Measurements from ENCODE around the gene NOS3. TPM values are rescaled to one million over a fixed set of nuclear protein-coding genes. Genes with fewer than 3 reads are reported as not detected.
A peak's percentile ranks its signal among the peaks of the same experiment; 100 is the strongest.

Gene NOS3
- total and polyA plus RNA-seq, 9 of the 15 experiments (the other 6 are each of a cell fraction or from before 2014, with no cell fraction given), result 1.1 to 121 (median 23.6) TPM

DNA sequence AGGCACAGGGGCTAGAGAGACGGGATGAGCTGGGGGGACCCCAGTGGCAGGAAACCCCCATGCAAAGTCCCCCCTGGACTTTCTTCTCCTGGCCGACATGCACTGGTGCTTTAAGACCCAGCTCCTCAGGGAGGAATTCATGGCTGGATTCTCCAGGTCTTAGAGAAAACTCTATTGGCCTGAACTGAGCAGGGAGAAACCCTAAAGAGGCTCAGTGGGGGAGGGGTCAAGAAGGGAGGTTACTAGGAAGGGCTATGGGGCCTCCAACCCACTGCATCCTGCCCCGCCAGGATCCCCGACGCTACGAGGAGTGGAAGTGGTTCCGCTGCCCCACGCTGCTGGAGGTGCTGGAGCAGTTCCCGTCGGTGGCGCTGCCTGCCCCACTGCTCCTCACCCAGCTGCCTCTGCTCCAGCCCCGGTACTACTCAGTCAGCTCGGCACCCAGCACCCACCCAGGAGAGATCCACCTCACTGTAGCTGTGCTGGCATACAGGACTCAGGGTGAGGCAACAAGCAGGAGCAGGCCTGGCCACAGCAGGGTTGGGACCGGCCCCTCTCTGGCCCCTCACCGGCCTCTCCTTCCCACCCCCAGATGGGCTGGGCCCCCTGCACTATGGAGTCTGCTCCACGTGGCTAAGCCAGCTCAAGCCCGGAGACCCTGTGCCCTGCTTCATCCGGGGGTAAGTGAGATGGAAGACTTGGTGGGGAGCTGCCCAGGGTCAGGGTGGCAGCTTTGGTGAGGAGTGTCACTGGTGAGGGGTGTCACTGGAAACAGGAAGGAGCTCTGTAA is 19.7 kb downstream of the NOS3 start (continued):
- TF ChIP-seq EP400 (IDR thresholded peaks at IDR 0.05) (peak; percentile 84), ADNP (tag; IDR thresholded peaks at IDR 0.05) (no peak), PML (IDR thresholded peaks at IDR 0.05; ENCODE audit: low read length) (peak; percentile 17; the same call in 1 of the 2 replicates), BRF1 (IDR thresholded peaks at IDR 0.05; ENCODE audit: borderline replicate concordance, extremely low read depth, insufficient read length) (no peak), U2AF1 (optimal IDR thresholded peaks at IDR 0.05; ENCODE audit: low read depth, low read length) (no peak), ELF1 (tag; IDR thresholded peaks at IDR 0.05) (no peak), ZNF324 (CRISPR knock-in tag; IDR thresholded peaks at IDR 0.05) (no peak), XRCC4 (IDR thresholded peaks at IDR 0.05; ENCODE audit: extremely low read depth, insufficient read depth, insufficient read length) (no peak), NEUROD1 (IDR thresholded peaks at IDR 0.05; ENCODE audit: borderline replicate concordance, low read depth, low read length, partially characterized antibody) (peak; percentile 97), GTF2F1 (IDR thresholded peaks at IDR 0.05; ENCODE audit: low read depth, low read length) (no peak; the same call in 1 of the 2 replicates), NCOA6 (IDR thresholded peaks at IDR 0.05) (no peak), FOS (IDR thresholded peaks at IDR 0.05; ENCODE audit: extremely low read depth, insufficient read length) (no peak), ZNF75A (CRISPR knock-in tag; IDR thresholded peaks at IDR 0.05) (no peak), HDAC3 (IDR thresholded peaks at IDR 0.05; ENCODE audit: borderline replicate concordance, partially characterized antibody) (no peak), KDM1A (IDR thresholded peaks at IDR 0.05) (no peak)
- TF ChIP-seq, protein P1, sequence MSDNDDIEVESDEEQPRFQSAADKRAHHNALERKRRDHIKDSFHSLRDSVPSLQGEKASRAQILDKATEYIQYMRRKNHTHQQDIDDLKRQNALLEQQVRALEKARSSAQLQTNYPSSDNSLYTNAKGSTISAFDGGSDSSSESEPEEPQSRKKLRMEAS (CRISPR knock-in tag; IDR thresholded peaks at IDR 0.05), result peak; percentile 82
- TF ChIP-seq, protein P2, sequence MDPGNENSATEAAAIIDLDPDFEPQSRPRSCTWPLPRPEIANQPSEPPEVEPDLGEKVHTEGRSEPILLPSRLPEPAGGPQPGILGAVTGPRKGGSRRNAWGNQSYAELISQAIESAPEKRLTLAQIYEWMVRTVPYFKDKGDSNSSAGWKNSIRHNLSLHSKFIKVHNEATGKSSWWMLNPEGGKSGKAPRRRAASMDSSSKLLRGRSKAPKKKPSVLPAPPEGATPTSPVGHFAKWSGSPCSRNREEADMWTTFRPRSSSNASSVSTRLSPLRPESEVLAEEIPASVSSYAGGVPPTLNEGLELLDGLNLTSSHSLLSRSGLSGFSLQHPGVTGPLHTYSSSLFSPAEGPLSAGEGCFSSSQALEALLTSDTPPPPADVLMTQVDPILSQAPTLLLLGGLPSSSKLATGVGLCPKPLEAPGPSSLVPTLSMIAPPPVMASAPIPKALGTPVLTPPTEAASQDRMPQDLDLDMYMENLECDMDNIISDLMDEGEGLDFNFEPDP (CRISPR knock-in tag; IDR thresholded peaks at IDR 0.05), result 0 out of 2 replicates have a peak, but pooled peaks have one; percentile 15
- TF ChIP-seq, protein P3, sequence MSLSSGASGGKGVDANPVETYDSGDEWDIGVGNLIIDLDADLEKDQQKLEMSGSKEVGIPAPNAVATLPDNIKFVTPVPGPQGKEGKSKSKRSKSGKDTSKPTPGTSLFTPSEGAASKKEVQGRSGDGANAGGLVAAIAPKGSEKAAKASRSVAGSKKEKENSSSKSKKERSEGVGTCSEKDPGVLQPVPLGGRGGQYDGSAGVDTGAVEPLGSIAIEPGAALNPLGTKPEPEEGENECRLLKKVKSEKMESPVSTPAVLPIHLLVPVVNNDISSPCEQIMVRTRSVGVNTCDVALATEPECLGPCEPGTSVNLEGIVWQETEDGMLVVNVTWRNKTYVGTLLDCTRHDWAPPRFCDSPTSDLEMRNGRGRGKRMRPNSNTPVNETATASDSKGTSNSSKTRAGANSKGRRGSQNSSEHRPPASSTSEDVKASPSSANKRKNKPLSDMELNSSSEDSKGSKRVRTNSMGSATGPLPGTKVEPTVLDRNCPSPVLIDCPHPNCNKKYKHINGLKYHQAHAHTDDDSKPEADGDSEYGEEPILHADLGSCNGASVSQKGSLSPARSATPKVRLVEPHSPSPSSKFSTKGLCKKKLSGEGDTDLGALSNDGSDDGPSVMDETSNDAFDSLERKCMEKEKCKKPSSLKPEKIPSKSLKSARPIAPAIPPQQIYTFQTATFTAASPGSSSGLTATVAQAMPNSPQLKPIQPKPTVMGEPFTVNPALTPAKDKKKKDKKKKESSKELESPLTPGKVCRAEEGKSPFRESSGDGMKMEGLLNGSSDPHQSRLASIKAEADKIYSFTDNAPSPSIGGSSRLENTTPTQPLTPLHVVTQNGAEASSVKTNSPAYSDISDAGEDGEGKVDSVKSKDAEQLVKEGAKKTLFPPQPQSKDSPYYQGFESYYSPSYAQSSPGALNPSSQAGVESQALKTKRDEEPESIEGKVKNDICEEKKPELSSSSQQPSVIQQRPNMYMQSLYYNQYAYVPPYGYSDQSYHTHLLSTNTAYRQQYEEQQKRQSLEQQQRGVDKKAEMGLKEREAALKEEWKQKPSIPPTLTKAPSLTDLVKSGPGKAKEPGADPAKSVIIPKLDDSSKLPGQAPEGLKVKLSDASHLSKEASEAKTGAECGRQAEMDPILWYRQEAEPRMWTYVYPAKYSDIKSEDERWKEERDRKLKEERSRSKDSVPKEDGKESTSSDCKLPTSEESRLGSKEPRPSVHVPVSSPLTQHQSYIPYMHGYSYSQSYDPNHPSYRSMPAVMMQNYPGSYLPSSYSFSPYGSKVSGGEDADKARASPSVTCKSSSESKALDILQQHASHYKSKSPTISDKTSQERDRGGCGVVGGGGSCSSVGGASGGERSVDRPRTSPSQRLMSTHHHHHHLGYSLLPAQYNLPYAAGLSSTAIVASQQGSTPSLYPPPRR (CRISPR knock-in tag; IDR thresholded peaks at IDR 0.05; ENCODE audit: borderline replicate concordance), result no peak
- TF ChIP-seq, protein P4, sequence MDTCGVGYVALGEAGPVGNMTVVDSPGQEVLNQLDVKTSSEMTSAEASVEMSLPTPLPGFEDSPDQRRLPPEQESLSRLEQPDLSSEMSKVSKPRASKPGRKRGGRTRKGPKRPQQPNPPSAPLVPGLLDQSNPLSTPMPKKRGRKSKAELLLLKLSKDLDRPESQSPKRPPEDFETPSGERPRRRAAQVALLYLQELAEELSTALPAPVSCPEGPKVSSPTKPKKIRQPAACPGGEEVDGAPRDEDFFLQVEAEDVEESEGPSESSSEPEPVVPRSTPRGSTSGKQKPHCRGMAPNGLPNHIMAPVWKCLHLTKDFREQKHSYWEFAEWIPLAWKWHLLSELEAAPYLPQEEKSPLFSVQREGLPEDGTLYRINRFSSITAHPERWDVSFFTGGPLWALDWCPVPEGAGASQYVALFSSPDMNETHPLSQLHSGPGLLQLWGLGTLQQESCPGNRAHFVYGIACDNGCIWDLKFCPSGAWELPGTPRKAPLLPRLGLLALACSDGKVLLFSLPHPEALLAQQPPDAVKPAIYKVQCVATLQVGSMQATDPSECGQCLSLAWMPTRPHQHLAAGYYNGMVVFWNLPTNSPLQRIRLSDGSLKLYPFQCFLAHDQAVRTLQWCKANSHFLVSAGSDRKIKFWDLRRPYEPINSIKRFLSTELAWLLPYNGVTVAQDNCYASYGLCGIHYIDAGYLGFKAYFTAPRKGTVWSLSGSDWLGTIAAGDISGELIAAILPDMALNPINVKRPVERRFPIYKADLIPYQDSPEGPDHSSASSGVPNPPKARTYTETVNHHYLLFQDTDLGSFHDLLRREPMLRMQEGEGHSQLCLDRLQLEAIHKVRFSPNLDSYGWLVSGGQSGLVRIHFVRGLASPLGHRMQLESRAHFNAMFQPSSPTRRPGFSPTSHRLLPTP (IDR thresholded peaks at IDR 0.05; ENCODE audit: borderline replicate concordance, extremely low read depth, insufficient read length), result no peak

Data from K562 (cell line).